KBM-7 (cell line): ENCODE measurements around the gene CACNA1B.
"Not testable (repeated sequence)": the region's sequence is repeated elsewhere in the genome, so short reads cannot be mapped to it uniquely, and the experiment has no call there.

Experiments
- DNase-seq: peaks from one replicate; pipeline ENCODE4 v3.0.0-alpha.2; 2015
- in situ Hi-C: fragments of 300-500 bp; cut with MboI; formaldehyde crosslinking; loops from 2 replicates; pipeline ENCODE4 v1.14.3; 2020; ENCODE audit warnings: low sequenced_read_pairs, low pct_unique_long_range_greater_than_20kb, mixed read lengths

Gene CACNA1B

GRCh38 chr9:138073408-138073807 is 195.8 kb downstream of the CACNA1B start:
- in situ Hi-C loops = no loop called here
- DNase-seq = no peak

GRCh38 chr9:138073808-138074207 is 196.2 kb downstream of the CACNA1B start:
- in situ Hi-C loops = no loop called here
- no peak for DNase-seq

GRCh38 chr9:138074516-138074915 is 196.9 kb downstream of the CACNA1B start:
- in situ Hi-C loops = no loop called here
- no peak for DNase-seq

DNA sequence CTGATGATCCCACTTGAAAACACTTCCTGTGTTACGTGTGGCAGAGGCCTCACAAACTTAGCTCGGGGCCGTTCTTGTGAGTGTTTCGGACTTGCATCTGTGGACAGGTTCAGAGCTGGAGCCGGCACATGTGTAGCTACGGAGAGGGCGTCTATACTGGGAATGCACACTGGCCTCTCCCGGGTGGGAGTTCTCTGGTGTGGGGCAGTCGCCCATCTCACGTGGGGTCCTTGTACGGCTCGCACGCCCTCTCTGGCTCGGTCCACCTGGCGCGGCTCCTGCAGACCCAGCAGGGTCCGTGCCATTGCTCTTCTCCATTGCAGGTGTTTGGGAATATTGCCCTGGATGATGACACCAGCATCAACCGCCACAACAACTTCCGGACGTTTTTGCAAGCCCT is 197.9 kb downstream of the CACNA1B start:
- DNase-seq = no peak
- in situ Hi-C loops = no loop called here

DNA sequence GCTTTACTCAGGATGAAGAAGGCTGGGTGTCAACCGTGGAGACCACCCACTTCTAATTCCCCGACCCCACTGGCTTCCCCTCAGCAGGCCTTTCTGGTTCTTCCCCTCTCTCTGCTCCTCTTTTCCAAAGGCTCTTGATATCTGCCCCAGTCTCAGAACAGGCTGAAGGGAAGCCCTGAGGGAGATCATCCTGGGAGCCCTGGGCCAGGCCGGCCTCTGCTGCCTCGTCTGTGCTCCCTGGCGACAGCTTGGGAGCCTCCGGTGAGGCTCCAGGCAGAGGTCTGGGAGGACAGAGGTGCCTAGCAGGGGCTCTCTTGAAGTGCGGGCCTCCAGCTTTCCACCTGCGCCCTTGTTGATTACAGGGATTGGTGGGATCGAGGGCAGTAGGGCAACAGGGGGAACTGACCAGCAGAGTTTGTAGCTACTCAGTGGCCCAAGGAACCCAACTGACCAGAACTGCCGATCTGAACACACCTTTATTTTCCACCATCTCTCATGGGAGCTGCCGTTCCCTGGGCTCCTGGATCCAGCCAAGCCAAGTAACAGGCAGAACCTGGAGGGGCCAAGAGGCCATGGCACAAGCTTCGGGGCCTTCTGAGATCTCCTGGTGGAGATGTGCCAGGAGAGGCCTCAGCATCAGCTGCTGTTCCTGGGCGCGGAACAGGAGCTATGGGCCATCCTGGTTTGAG is 198.5 kb downstream of the CACNA1B start:
- DNase-seq = no peak
- in situ Hi-C loops = no loop called here

GRCh38 chr9:138076650-138077009 is 199.0 kb downstream of the CACNA1B start:
- in situ Hi-C loops = no loop called here
- no peak for DNase-seq

DNA sequence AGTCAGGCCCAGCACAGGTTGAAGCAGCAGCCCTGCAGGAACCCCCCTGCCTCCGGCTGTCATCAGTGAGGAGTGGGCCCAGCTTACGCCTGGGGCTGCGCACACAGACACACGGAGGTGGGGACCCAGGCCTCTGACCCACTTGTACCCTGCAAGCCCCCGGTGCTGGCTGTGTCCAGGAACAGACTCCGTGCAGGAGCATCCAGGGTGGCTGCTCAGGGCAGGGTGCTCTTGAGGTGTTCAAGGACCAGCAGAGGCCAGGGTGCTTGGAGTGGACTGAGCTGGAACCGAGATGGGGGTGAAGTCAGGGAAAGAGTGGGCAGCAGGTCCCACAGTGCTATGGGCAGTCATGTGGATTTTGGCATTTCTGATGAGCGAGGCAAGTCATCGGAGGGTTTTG is 199.5 kb downstream of the CACNA1B start:
- DNase-seq = no peak
- in situ Hi-C loops = no loop called here

GRCh38 chr9:138077898-138078540 is 200.4 kb downstream of the CACNA1B start:
- DNase-seq = no peak
- in situ Hi-C loops = no loop called here

GRCh38 chr9:138078846-138079245 is 201.3 kb downstream of the CACNA1B start:
- DNase-seq = no peak
- in situ Hi-C loops = no loop called here

GRCh38 chr9:138080979-138081378 is 203.4 kb downstream of the CACNA1B start:
- no peak for DNase-seq

GRCh38 chr9:138082918-138083636 is 205.5 kb downstream of the CACNA1B start:
- in situ Hi-C loops = no loop called here
- DNase-seq = no peak

More at GRCh38 chr9:138080979-138081378, 203.4 kb downstream of the CACNA1B start:
- in situ Hi-C loops = no loop called here

DNA sequence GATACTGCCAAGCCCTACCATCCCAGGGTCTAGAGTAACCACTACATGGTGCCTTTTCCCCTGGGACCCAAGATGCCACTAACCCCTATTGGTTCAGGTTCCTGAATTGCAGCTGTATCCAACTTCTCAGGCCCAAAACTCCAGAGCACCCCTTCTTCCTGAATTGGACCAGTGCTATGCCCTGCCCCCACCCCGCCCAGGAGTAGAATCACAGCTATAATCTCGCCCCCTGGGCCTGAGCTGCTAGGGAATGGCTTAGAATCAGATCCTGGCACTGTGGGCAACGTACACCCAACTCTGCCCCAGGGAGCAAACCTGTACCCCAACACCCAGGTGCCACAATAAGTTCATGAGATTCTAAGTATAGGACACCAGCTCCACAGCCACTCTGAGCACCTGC is 206.3 kb downstream of the CACNA1B start:
- DNase-seq = no peak
- in situ Hi-C loops = no loop called here

- in situ Hi-C loops = no loop called here
- DNase-seq = no peak
Measured at GRCh38 chr9:138085568-138085967, 208.0 kb downstream of the CACNA1B start.

GRCh38 chr9:138092057-138092456 is 214.5 kb downstream of the CACNA1B start:
- peak; percentile 12 for DNase-seq
- in situ Hi-C loops = not testable (repeated sequence)

DNA sequence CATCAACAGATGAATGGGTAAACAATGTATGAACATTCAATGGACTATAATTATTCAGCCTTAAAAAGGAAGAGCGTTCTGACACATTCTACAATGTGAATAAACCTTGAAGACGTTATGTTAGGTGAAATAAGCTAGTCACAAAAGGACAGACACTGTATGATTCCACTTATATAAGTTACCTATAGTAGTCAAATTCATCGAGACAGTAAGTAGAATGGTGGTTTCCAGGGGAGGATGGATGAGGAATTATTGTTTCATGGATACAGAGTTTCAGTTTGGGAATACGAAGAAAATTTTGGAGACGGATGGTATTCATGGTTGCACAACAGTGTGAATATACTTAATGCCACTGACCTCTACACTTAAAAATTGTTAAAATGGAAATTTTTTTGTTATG is 216.4 kb downstream of the CACNA1B start:
- DNase-seq = no peak
- in situ Hi-C loops = no loop called here

DNA sequence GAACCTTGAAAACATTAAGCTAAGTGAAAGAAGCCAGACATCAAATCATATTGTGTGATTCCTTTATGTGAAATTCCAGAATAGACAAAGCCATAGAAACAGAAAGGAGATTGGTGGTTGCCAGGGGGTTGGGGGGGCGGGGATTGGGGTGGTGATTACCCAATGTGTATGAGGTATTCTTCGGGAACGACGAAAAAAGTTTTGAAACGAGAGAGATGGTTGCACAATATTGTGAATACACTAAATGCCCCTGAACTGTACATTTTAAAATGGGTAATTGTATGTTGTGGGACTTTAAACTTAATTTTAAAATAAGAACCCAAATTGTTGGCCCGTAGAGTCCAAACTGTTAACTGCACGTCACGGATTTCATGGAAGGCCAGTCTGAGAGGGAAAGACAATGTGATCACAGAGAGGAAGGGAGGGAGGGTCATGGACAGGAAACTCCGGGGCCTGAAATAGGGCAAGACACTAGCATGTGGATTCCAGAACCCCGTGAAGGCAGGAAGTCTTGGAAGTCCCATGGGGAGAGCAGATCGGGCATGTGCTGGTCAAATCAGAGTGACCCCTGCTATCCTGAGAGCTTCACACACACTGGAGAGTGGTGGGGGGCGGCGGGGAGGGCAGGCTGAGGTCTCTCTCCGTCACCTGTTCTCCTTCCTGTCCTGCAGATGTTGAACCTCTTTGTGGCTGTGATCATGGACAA is 218.4 kb downstream of the CACNA1B start:
- in situ Hi-C loops = no loop called here
- DNase-seq = no peak

DNA sequence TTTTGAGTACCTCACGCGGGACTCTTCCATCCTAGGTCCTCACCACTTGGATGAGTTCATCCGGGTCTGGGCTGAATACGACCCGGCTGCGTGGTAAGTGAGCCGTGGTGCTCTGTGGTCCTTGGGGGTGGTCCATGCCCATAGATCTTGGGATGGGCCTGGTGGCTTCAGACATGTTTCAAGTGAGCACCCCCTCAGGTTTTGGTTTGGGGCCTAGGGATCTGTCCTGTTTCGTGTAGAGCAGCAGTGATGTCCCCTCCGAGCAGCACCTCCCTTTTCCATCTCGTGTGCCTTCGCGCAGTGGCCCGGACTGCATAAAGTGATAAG is 218.9 kb downstream of the CACNA1B start:
- DNase-seq = no peak
- in situ Hi-C loops = no loop called here

DNA sequence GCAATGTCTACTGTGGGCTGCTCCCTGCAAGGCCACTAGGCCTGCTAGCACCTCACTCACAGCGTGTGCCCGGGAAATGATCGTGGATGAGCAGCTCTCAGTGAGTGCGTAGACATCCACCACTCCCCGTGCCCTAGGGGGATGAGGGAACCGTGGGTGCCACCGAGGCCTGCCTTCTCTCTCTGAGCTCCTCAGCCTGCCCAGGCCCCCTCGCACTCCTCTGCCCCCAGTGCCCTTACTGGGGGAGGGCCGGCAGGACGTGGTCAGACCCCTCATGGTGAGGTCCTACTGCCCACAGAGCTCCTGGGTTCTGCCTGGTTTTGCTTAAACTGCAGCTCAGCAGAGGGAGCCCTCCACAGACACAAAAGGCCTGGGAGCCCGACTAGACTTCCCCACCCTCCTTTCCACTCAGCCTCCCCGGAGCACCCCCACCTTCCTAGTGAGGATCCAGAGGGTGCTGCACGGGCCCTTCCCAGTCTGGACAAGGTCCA is 220.0 kb downstream of the CACNA1B start:
- in situ Hi-C loops = no loop called here
- no peak for DNase-seq

- in situ Hi-C loops = no loop called here
- DNase-seq = no peak
Measured at GRCh38 chr9:138098116-138098907, 220.7 kb downstream of the CACNA1B start.
